Loucy (cell line): ENCODE data around the gene COMTD1.

Experiments
- H2AFZ ChIP-seq: fragments of 200-600 bp; sonication (generic); 2 replicates; pipeline ENCODE4 v1.6.0; 2016; ENCODE audit warnings: antibody characterized with exemption, mild to moderate bottlenecking, low read length, moderate library complexity
- H3F3A ChIP-seq: fragments of 200-600 bp; 2 replicates; pipeline ENCODE4 v1.6.0; 2016; ENCODE audit warnings: antibody characterized with exemption, low read depth, mild to moderate bottlenecking
- H3K27me3 ChIP-seq: fragments of 200-600 bp; sonication (generic); 2 replicates; pipeline ENCODE4 v1.6.1; 2014; ENCODE audit warnings: low read length, mild to moderate bottlenecking; ENCODE audit not compliant: insufficient read depth, poor library complexity, severe bottlenecking
- H3K36me3 ChIP-seq: fragments of 200-600 bp; sonication (generic); 2 replicates; pipeline ENCODE4 v1.6.1; 2016; ENCODE audit warnings: low read length; ENCODE audit not compliant: insufficient read depth
- H3K4me1 ChIP-seq: fragments of 200-600 bp; sonication (generic); 2 replicates; pipeline ENCODE4 v1.5.1; 2014; ENCODE audit warnings: low read length, mild to moderate bottlenecking; ENCODE audit not compliant: insufficient read depth, poor library complexity, severe bottlenecking
- H3K4me2 ChIP-seq: fragments of 200-600 bp; sonication (generic); 2 replicates; pipeline ENCODE4 v1.6.0; 2014; ENCODE audit warnings: antibody characterized with exemption, low read length, low read depth, mild to moderate bottlenecking; ENCODE audit not compliant: poor library complexity, severe bottlenecking
- H3K4me3 ChIP-seq: fragments of 200-600 bp; sonication (generic); 2 replicates; pipeline ENCODE4 v1.5.1; 2014; ENCODE audit warnings: low read length, mild to moderate bottlenecking, mixed read lengths; ENCODE audit not compliant: poor library complexity, severe bottlenecking
- H3K79me2 ChIP-seq: fragments of 200-600 bp; sonication (generic); 2 replicates; pipeline ENCODE4 v1.6.1; 2014; ENCODE audit warnings: low read length; ENCODE audit not compliant: insufficient read depth
- H3K9ac ChIP-seq: fragments of 200-600 bp; sonication (generic); 2 replicates; pipeline ENCODE4 v1.6.0; 2014; ENCODE audit warnings: mild to moderate bottlenecking, low read depth, low read length, moderate library complexity; ENCODE audit not compliant: poor library complexity, severe bottlenecking
- H3K9me2 ChIP-seq: fragments of 200-600 bp; sonication (generic); replicated peaks from 2 replicates; pipeline ENCODE4 v1.6.1; 2016; ENCODE audit warnings: low read depth, low read length, mixed read lengths
- H3K9me3 ChIP-seq: fragments of 200-600 bp; sonication (generic); 2 replicates; pipeline ENCODE4 v1.6.1; 2014; ENCODE audit warnings: mild to moderate bottlenecking, antibody characterized with exemption, low read length, low read depth; ENCODE audit not compliant: insufficient read depth
- H4K20me1 ChIP-seq: fragments of 200-600 bp; sonication (generic); 2 replicates; pipeline ENCODE4 v1.6.0; 2014; ENCODE audit warnings: antibody characterized with exemption, low read length, mild to moderate bottlenecking; ENCODE audit not compliant: insufficient read depth, poor library complexity, severe bottlenecking
- EZH2phosphoT487 ChIP-seq: fragments of 200-600 bp; IDR thresholded peaks from 2 replicates; pipeline ENCODE4 v1.6.1; 2018; ENCODE audit warnings: antibody characterized with exemption, mild to moderate bottlenecking, moderate library complexity, borderline replicate concordance
- TF ChIP-seq, protein P1 (sequence below): fragments of 200-600 bp; sonication (generic); conservative IDR thresholded peaks from 2 replicates; pipeline ENCODE4 v1.5.1; 2014; ENCODE audit warnings: mild to moderate bottlenecking, antibody characterized with exemption, low read length

COMTD1 gene

GRCh38 chr10:75283078-75283670 is 47.4 kb upstream of the COMTD1 start:
- Histone ChIP-seq H3F3A (no peaks in the 10 kb centered on the region), H3K9me2 (no peaks in the 10 kb centered on the region), H3K4me3 (no peak overlapping the region), H3K36me3 (no peaks in the 10 kb centered on the region), H3K4me2 (no peak overlapping the region), H2AFZ (no peak overlapping the region), H3K27me3 (no peaks in the 10 kb centered on the region), H3K9ac (no peak overlapping the region), H3K79me2 (no peaks in the 10 kb centered on the region), H4K20me1 (no peaks in the 10 kb centered on the region), H3K9me3 (no peaks in the 10 kb centered on the region), H3K4me1 (no peaks in the 10 kb centered on the region)
- TF ChIP-seq, protein P1, sequence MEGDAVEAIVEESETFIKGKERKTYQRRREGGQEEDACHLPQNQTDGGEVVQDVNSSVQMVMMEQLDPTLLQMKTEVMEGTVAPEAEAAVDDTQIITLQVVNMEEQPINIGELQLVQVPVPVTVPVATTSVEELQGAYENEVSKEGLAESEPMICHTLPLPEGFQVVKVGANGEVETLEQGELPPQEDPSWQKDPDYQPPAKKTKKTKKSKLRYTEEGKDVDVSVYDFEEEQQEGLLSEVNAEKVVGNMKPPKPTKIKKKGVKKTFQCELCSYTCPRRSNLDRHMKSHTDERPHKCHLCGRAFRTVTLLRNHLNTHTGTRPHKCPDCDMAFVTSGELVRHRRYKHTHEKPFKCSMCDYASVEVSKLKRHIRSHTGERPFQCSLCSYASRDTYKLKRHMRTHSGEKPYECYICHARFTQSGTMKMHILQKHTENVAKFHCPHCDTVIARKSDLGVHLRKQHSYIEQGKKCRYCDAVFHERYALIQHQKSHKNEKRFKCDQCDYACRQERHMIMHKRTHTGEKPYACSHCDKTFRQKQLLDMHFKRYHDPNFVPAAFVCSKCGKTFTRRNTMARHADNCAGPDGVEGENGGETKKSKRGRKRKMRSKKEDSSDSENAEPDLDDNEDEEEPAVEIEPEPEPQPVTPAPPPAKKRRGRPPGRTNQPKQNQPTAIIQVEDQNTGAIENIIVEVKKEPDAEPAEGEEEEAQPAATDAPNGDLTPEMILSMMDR, result no peak
- no peak for TF ChIP-seq EZH2phosphoT487

DNA sequence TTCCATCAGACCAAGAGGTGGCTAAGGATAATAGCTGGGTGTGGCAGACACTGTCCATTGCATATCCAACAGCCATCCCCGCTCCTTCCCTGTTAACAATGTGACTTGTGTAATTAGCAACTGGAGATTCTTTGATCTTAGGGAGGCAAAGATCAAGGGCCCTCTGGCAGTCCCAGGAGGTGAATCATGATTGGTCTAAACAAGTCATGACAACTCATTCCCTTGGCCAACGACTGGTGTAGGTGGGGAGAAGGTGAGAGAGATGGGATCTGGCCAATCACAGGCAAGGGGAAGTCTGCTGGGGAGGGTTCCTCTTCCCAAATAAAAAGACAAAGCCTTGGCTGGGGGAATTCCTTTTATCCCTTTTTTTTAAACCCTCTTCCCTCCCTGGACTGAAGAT is 46.2 kb upstream of the COMTD1 start:
- no peaks in the 10 kb centered on the region for H3K36me3 ChIP-seq
- TF ChIP-seq EZH2phosphoT487, result no peak
- TF ChIP-seq, protein P1, result no peak
- no peak overlapping the region for H2AFZ ChIP-seq
- no peak overlapping the region for H3K9ac ChIP-seq
- no peaks in the 10 kb centered on the region for H3K4me1 ChIP-seq
- H4K20me1 ChIP-seq, result no peaks in the 10 kb centered on the region
- no peaks in the 10 kb centered on the region for H3K9me3 ChIP-seq
- no peaks in the 10 kb centered on the region for H3K79me2 ChIP-seq
- H3F3A ChIP-seq, result no peaks in the 10 kb centered on the region
- no peaks in the 10 kb centered on the region for H3K9me2 ChIP-seq
- H3K4me2 ChIP-seq, result no peak overlapping the region
- H3K27me3 ChIP-seq, result no peaks in the 10 kb centered on the region
- no peak overlapping the region for H3K4me3 ChIP-seq

DNA sequence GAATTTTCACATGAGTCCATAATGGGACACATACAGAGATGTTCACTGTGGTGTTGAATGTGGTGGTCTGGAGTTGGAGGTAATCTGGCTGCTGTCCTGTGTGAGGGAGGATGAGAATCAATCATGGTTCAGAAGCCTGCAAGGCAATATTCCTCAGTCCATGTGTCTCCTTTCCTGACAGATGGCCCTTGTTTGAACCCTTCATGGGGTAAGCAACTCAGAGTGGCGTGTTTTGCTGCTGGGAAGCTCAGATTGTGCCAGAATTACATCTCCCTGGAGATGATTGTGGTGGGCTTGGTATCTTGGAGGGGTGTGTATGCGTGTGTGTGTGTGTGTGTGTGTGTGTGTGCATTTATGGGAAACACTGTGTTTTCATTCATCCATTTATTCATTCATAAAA is 44.5 kb upstream of the COMTD1 start:
- no peak overlapping the region for H3K4me2 ChIP-seq
- no peaks in the 10 kb centered on the region for H3K36me3 ChIP-seq
- H3K9ac ChIP-seq, result no peak overlapping the region
- no peaks in the 10 kb centered on the region for H4K20me1 ChIP-seq
- no peaks in the 10 kb centered on the region for H3F3A ChIP-seq
- no peak for TF ChIP-seq EZH2phosphoT487
- TF ChIP-seq, protein P1, result no peak
- H2AFZ ChIP-seq, result no peak overlapping the region
- no peaks in the 10 kb centered on the region for H3K4me1 ChIP-seq
- H3K27me3 ChIP-seq, result no peaks in the 10 kb centered on the region
- H3K9me3 ChIP-seq, result no peaks in the 10 kb centered on the region
- no peaks in the 10 kb centered on the region for H3K79me2 ChIP-seq
- no peak overlapping the region for H3K4me3 ChIP-seq
- H3K9me2 ChIP-seq, result no peaks in the 10 kb centered on the region
